Activated naive CD4-positive, alpha-beta T cell treated with anti-CD3 and anti-CD28 coated beads, Interleukin-2, amount 50 U/mL, for 72 hours (primary cell): ENCODE data around the gene UNK. TPM values are rescaled to one million over a fixed set of nuclear protein-coding genes. Genes with fewer than 3 reads are reported as not detected.
"Not testable (repeated sequence)": the region's sequence is repeated elsewhere in the genome, so short reads cannot be mapped to it uniquely, and the experiment has no call there.

Experiments
- ATAC-seq, 2 donors: fragments of 150-1000 bp; cut with Tn5 transposase; 2 replicates each; pipeline ENCODE4 v1.10.0; 2021; ENCODE audit warnings: mild to moderate bottlenecking in 2 of 2, moderate library complexity in 2 of 2
- DNase-seq, 2 donors: peaks; one replicate each; pipeline ENCODE4 v3.0.0; 2021 to 2022; ENCODE audit warnings: low spot score in 2 of 2
- H3K27ac Mint-ChIP-seq, 2 donors: one replicate each; pipeline ENCODE4 v1.8.0; 2022; ENCODE audit warnings: mild to moderate bottlenecking in 2 of 2, mixed read lengths in 2 of 2
- H3K36me3 Mint-ChIP-seq, 2 donors: one replicate each; pipeline ENCODE4 v1.8.0; 2022; ENCODE audit warnings: mixed read lengths in 2 of 2
- H3K9me3 Mint-ChIP-seq, 2 donors: one replicate each; pipeline ENCODE4 v1.8.0; 2022; ENCODE audit warnings: mixed read lengths in 2 of 2
- total RNA-seq, 2 donors: library from RNA; stranded (reverse); gene quantifications; one replicate each; pipeline ENCODE4 v1.2.3, GENCODE V29; 2022

UNK gene
- total RNA-seq, 2 donors from 2014 or later = 15.3 to 29.3 TPM

- ATAC-seq (peak in 1 of 2 donors; percentile 1), DNase-seq (no peak)
- peak overlapping the region; percentile 81 to 84 for H3K27ac Mint-ChIP-seq
- no peaks in the 10 kb centered on the region for H3K9me3 Mint-ChIP-seq
- H3K36me3 Mint-ChIP-seq = no peaks in the 10 kb centered on the region
Measured at GRCh38 chr17:75764417-75764710, 20.2 kb upstream of the UNK start.

- ATAC-seq = peak; percentile 82 to 92
- H3K36me3 Mint-ChIP-seq = no peaks in the 10 kb centered on the region
- H3K9me3 Mint-ChIP-seq = no peaks in the 10 kb centered on the region
- H3K27ac Mint-ChIP-seq = peak within 1 kb of the TSS; percentile 81 to 84
- peak; percentile 75 to 79 for DNase-seq
Measured at GRCh38 chr17:75764711-75765421, 19.7 kb upstream of the UNK start, which contains the start of gene GALK1. Gene GALK1, minus strand, starts transcription at chr17:75765192. Its CDS starts 56 bp downstream, at chr17:75765136.

GRCh38 chr17:75765981-75766380 lies 18.6 kb upstream of the UNK start:
- ATAC-seq (no peak), DNase-seq (no peak)
- Mint-ChIP-seq H3K36me3 (no peaks in the 10 kb centered on the region), H3K27ac (peak overlapping the region in 1 of 2 donors; percentile 55), H3K9me3 (no peaks in the 10 kb centered on the region)

- DNase-seq (no peak), ATAC-seq (no peak)
- H3K27ac Mint-ChIP-seq = no peak overlapping the region
- H3K36me3 Mint-ChIP-seq = no peaks in the 10 kb centered on the region
- H3K9me3 Mint-ChIP-seq = no peaks in the 10 kb centered on the region
Measured at GRCh38 chr17:75767881-75768280, 16.7 kb upstream of the UNK start.

- Mint-ChIP-seq H3K9me3 (no peaks in the 10 kb centered on the region), H3K27ac (no peak overlapping the region), H3K36me3 (no peaks in the 10 kb centered on the region)
- DNase-seq (peak in 1 of 2 donors; percentile 37), ATAC-seq (no peak)
Measured at GRCh38 chr17:75769536-75769935, 15.1 kb upstream of the UNK start.

GRCh38 chr17:75771334-75772281 lies 13.0 kb upstream of the UNK start:
- Mint-ChIP-seq H3K9me3 (no peaks in the 10 kb centered on the region), H3K27ac (peak overlapping the region in 1 of 2 donors; percentile 85)
- peak in 1 of 2 donors; percentile 52 for DNase-seq

GRCh38 chr17:75773121-75773807 lies 11.3 kb upstream of the UNK start:
- H3K9me3 Mint-ChIP-seq = no peaks in the 10 kb centered on the region
- peaks cover 20 to 22% of the 10 kb centered on the region in 2 donors for H3K36me3 Mint-ChIP-seq
- ATAC-seq (peak; percentile 1 to 6), DNase-seq (peak in 1 of 2 donors; percentile 62)
- peak overlapping the region; percentile 1 to 93 for H3K27ac Mint-ChIP-seq

More at GRCh38 chr17:75771334-75772281, 13.0 kb upstream of the UNK start:
- peaks cover 3 to 6% of the 10 kb centered on the region in 2 donors for H3K36me3 Mint-ChIP-seq
- peak in 1 of 2 donors; percentile 2 for ATAC-seq

- ATAC-seq (peak; percentile 6 to 9), DNase-seq (peak in 1 of 2 donors; percentile 55)
- H3K36me3 Mint-ChIP-seq = peaks cover 27 to 29% of the 10 kb centered on the region in 2 donors
- H3K27ac Mint-ChIP-seq = peak overlapping the region; percentile 1 to 99
- H3K9me3 Mint-ChIP-seq = no peaks in the 10 kb centered on the region
Measured at GRCh38 chr17:75773808-75774470, 10.7 kb upstream of the UNK start.

GRCh38 chr17:75774471-75774990 lies 10.1 kb upstream of the UNK start:
- H3K36me3 Mint-ChIP-seq = peaks cover 29 to 32% of the 10 kb centered on the region in 2 donors
- peak overlapping the region; percentile 1 to 99 for H3K27ac Mint-ChIP-seq
- DNase-seq (peak in 1 of 2 donors; percentile 57), ATAC-seq (no peak)
- H3K9me3 Mint-ChIP-seq = no peaks in the 10 kb centered on the region

GRCh38 chr17:75774991-75775668 lies 9.5 kb upstream of the UNK start:
- ATAC-seq (no peak), DNase-seq (no peak)
- Mint-ChIP-seq H3K36me3 (peaks cover 33 to 36% of the 10 kb centered on the region in 2 donors), H3K27ac (peak overlapping the region; percentile 99), H3K9me3 (no peaks in the 10 kb centered on the region)

- DNase-seq (peak in 1 of 2 donors; percentile 46), ATAC-seq (no peak)
- Mint-ChIP-seq H3K9me3 (no peaks in the 10 kb centered on the region), H3K36me3 (peaks cover 33 to 36% of the 10 kb centered on the region in 2 donors), H3K27ac (peak overlapping the region; percentile 99)
Measured at GRCh38 chr17:75776386-75777295, 8.0 kb upstream of the UNK start.

GRCh38 chr17:75777296-75777922 lies 7.2 kb upstream of the UNK start:
- H3K27ac Mint-ChIP-seq = peak overlapping the region; percentile 99
- DNase-seq = no peak
- no peaks in the 10 kb centered on the region for H3K9me3 Mint-ChIP-seq
- ATAC-seq = no peak
- peaks cover 33 to 36% of the 10 kb centered on the region in 2 donors for H3K36me3 Mint-ChIP-seq

- ATAC-seq, DNase-seq, H3K9me3 Mint-ChIP-seq: not testable (repeated sequence)
- Mint-ChIP-seq H3K36me3 (peaks cover 33 to 36% of the 10 kb centered on the region in 2 donors), H3K27ac (peak overlapping the region; percentile 99)
Measured at GRCh38 chr17:75778066-75778860, 6.3 kb upstream of the UNK start.
